Measurements from ENCODE around the gene CHDH. TPM values are rescaled to one million over a fixed set of nuclear protein-coding genes. Genes with fewer than 3 reads are reported as not detected.

The CHDH gene
- total RNA-seq, 1 donor from 2014 or later = 3.2 TPM

DNA sequence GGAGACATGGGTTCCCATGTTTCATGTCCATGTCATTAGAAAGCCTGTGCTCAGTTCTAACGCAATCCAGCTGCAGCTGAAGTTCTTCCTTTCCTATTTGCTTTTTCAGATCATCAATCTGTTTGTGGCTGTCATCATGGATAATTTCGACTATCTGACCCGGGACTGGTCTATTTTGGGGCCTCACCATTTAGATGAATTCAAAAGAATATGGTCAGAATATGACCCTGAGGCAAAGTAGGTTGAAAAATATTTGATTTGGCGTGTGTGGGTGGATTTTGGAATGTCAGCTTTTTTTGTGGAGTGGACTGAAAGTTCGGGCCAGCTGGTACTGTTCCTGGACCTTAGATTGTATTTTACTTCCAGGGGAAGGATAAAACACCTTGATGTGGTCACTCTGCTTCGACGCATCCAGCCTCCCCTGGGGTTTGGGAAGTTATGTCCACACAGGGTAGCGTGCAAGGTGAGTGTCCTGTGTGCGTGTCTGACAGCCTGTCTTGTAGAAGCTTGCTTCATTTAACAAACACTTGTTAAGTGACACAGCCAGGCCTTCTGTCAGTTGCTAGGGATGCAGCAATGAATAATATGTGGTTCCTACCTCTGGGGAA lies 69.6 kb downstream of the CHDH start:
- Mint-ChIP-seq H3K36me3 (no peaks in the 10 kb centered on the region), H3K27me3 (ENCODE audit: low read depth) (no peaks in the 10 kb centered on the region), H3K4me1 (peaks cover 50% of the 10 kb centered on the region), H3K4me3 (no peak overlapping the region), H3K9me3 (no peaks in the 10 kb centered on the region), H3K27ac (peak overlapping the region; percentile 1)
- no peak for DNase-seq (ENCODE audit: low spot score in 2 of 2, unreplicated experiment in 2 of 2)
- no peak for TF ChIP-seq CTCF (IDR thresholded peaks at IDR 0.05; ENCODE audit: unreplicated experiment)

DNA sequence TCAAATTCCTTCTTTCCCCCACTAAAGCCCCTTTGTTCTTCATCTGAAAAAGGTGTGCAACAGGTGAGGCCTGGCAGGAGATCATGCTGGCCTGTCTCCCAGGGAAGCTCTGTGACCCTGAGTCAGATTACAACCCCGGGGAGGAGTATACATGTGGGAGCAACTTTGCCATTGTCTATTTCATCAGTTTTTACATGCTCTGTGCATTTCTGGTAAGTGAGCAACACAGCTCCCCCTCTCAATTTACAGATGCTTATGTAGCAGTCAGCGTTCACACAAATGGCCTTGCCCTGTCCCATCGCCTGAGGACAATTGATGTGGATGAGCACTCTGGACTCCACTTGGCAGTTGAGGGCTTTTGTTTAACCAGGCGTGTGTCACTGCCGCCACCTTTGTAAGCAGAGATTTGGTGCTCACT lies 70.4 kb downstream of the CHDH start:
- Mint-ChIP-seq H3K27me3 (ENCODE audit: low read depth) (no peaks in the 10 kb centered on the region), H3K9me3 (no peaks in the 10 kb centered on the region), H3K4me3 (no peak overlapping the region), H3K27ac (no peak overlapping the region), H3K4me1 (peaks cover 55% of the 10 kb centered on the region), H3K36me3 (no peaks in the 10 kb centered on the region)
- no peak for DNase-seq (ENCODE audit: low spot score in 2 of 2, unreplicated experiment in 2 of 2)
- TF ChIP-seq CTCF (IDR thresholded peaks at IDR 0.05; ENCODE audit: unreplicated experiment) = no peak

GRCh38 chr3:53775018-53775417 lies 71.2 kb downstream of the CHDH start:
- Mint-ChIP-seq H3K27me3 (ENCODE audit: low read depth) (peaks cover 5% of the 10 kb centered on the region), H3K9me3 (no peaks in the 10 kb centered on the region), H3K4me3 (no peak overlapping the region), H3K27ac (no peak overlapping the region), H3K36me3 (no peaks in the 10 kb centered on the region), H3K4me1 (peaks cover 55% of the 10 kb centered on the region)
- no peak for DNase-seq (ENCODE audit: low spot score in 2 of 2, unreplicated experiment in 2 of 2)
- no peak for TF ChIP-seq CTCF (IDR thresholded peaks at IDR 0.05; ENCODE audit: unreplicated experiment)

DNA sequence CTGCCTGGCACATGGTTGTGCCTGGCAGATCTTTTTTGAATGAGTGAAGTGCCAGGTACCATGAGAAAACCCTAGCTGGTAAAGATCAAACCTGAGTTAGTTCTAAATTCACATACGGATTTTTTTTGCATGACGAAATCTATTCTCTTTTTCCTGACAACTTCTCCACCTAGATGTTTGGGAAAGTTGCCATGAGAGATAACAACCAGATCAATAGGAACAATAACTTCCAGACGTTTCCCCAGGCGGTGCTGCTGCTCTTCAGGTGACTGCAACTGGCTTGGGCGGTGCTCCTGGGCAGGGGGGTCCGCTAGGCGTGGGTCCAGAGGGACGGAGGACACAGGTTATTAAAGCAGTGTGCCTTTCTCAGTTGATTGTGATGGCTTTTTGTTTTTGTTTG lies 71.8 kb downstream of the CHDH start:
- H3K9me3 Mint-ChIP-seq = no peaks in the 10 kb centered on the region
- no peaks in the 10 kb centered on the region for H3K36me3 Mint-ChIP-seq
- no peak overlapping the region for H3K4me3 Mint-ChIP-seq
- no peak for TF ChIP-seq CTCF (IDR thresholded peaks at IDR 0.05; ENCODE audit: unreplicated experiment)
- peaks cover 55% of the 10 kb centered on the region for H3K4me1 Mint-ChIP-seq
- no peak for DNase-seq (ENCODE audit: low spot score in 2 of 2, unreplicated experiment in 2 of 2)
- peaks cover 8% of the 10 kb centered on the region for H3K27me3 Mint-ChIP-seq (ENCODE audit: low read depth)
- H3K27ac Mint-ChIP-seq = peak overlapping the region; percentile 58

DNA sequence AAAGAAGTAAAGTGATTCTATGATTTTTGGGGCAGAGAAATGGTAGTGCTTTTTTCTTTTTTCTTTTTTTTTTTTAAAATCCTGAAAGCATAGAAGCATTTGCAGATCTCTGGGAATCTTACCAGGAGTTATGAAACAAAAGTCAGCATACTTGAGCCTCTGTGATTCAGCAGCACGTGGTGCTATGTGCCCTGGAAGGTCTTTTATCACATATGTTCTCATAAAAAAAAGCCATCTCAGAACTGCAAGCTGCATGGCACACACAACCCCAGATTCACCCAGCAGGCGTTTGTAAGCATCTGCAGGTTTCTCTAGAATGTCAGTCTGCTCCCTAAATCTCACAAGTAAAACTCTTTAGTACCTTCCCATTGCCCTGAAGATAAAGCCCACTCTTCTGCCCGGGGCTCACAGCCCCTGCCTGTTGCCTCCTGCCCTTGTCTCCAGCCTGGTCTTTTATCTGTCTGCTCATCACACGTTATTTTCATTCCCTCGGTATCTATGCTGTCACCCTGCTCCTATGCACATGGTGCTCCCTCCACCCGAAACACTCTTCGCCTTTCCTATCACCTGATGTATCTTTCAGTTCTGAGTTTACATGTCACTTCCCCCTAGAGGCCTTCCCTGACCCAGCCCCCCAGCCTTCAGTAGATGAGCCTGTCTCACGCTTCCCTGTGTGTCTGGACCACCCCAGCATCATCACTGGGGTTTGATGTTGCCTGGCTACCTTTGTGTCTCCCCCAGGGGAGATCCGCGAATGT lies 72.4 kb downstream of the CHDH start:
- TF ChIP-seq CTCF (IDR thresholded peaks at IDR 0.05; ENCODE audit: unreplicated experiment) = no peak
- Mint-ChIP-seq H3K4me1 (peaks cover 55% of the 10 kb centered on the region), H3K36me3 (no peaks in the 10 kb centered on the region), H3K27ac (peak overlapping the region; percentile 75), H3K4me3 (no peak overlapping the region), H3K27me3 (ENCODE audit: low read depth) (peaks cover 8% of the 10 kb centered on the region), H3K9me3 (no peaks in the 10 kb centered on the region)
- DNase-seq (ENCODE audit: low spot score in 2 of 2, unreplicated experiment in 2 of 2) = no peak
